Activated CD8-positive, alpha-beta memory T cell treated with anti-CD3 and anti-CD28 coated beads, Interleukin-2, amount 50 U/mL, for 1 hour (primary cell): ENCODE data around the gene SWAP70.

ENCODE experiments used
- DNase-seq: peaks from one replicate; pipeline ENCODE4 v3.0.0-alpha.2; 2020; ENCODE audit errors: extremely low read depth

SWAP70 gene

DNA sequence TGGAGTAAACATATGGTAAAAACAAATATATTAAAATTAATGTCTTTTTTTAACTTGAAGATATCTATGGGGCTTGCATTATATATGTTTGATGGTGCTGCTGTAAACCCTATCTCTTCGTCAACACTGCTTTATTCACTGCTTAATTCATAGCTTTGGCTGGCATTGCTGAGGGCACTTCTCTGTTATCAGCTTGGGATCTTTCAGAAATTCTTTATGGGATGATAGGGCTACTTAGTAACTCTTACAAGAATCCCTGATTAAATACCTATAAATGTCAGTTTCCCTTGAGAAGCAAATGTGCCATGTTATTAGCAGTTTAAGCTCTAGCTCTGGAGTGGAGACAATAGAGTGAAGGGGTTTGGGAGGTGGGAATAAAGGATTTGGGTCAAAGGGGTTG is 112.3 kb downstream of the SWAP70 start:
- DNase-seq = no peak

DNA sequence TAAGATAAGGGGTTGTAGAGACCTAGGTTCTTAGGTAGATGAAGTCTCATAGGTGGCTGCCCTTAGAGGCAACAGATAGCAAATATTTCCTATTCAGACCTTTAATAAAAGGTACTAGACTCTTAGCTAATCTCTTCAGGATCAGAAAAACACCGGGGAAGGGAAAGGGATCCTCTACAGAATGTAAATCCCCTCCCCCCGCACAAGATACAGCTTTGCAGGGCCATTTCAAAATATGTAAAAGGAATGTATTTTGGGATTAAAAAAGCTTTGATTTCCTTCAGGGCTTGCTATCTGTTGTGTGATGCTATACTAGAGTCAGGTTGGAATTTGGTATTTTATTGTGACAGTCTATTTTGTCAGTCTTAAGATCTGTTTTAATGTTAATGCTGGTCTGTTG is 113.2 kb downstream of the SWAP70 start:
- DNase-seq = no peak

DNA sequence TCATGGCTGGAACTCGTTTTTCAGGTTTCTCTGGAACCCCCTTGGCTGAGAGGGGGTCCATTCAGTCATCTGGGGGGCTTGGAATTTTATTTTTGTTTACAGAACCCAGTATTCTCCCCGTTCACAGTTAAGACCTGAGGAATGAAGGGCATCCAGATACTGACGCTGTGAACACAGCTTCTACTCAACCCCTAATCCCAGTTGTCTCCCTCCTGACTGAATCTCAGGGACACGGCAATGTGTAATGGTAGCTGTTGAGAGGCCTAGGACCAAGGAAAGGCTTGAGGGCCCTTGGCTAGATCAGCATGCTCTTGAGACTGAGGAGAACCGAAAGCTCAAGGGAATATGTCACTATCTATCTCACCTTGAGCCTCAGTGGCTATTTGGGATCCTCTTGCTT is 113.6 kb downstream of the SWAP70 start:
- DNase-seq = no peak

DNA sequence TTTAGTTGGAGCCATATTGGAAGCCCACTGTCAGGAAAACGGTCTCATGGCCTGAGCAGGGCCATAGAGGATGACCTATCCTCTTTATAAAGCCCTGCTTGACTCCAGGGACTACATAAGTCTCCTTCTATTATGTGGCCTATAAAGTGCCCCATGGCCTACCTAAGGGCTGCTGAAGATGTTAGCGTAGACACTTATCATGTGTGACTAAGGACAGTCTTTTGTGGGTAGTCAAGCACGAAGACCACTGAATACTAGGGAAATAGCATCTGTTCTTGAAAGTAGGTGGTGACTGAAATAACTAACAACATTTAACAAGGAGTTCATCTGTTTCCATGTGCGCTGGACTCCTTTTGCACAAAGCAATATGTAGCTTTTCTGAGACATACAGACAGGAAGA is 117.1 kb downstream of the SWAP70 start:
- DNase-seq = no peak

DNA sequence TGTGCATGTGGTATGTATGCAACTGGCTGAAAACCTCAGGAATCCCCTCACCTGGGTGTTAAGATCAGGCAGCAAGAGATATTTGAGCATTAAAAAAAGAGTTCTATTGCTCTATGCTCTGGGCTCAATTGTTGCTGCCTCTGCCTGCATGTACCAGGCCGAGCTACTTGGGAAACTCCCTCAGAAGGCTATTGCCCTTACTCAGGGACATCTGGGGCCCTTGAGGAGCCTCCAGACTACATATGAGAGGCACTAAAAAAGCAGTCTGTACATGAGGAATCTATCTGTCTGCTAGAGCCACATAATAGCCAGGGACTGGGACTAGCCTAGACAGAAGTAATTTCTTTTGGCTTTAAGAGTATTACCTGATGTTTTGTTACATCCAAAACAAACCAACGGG is 120.1 kb downstream of the SWAP70 start:
- no peak for DNase-seq

DNA sequence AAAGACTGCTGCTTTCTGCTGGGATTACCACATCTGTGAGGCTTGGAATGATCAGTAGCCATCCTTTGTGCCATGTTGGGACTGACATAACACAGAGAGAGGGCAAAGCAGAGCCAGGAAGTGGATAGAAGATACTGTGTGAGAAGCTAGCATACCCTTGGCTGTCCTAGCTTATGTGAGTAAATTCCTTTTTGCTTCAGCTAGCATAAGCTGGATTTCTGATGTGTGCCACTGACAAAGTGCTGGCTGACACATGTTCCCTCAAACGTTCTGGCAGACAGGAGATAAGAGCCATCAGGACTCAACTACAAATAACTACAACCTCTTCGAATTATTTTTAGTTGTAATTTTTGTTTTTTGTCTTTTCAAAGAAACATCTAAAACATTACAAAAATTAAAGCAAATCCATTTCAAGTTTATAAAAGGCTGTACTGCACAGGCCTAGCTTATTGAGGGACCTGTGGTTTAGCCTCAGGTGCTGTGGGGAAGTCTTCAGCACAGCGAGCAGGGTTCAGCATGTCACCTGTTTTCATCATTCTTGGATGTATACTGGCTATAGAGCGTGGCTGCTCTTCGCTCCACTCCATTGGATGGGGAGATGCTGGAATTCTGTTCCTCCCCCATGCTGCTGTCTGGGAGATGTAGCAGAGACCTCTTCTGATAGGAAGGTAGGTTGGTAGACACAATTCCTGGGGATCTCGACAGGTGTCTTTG is 120.9 kb downstream of the SWAP70 start:
- DNase-seq = no peak

DNA sequence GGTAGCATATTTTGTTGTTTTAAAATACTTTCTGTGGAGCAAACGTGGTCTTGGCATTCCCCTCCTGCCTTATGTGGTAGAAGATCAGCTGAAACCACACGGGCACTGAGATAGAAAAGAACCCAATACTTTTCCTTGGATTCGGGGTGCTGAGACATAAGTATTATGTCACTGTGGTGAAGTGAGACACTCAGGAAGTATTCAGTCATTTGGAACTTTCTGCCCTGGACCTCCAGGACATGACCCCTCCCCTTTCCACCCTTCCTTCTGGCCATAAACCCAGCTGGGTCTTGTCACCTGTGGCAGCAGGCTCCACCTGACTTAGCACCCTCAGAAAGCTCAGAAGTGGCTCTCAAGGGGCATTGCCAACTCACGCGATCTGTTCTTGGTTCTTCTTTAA is 123.4 kb downstream of the SWAP70 start:
- no peak for DNase-seq

DNA sequence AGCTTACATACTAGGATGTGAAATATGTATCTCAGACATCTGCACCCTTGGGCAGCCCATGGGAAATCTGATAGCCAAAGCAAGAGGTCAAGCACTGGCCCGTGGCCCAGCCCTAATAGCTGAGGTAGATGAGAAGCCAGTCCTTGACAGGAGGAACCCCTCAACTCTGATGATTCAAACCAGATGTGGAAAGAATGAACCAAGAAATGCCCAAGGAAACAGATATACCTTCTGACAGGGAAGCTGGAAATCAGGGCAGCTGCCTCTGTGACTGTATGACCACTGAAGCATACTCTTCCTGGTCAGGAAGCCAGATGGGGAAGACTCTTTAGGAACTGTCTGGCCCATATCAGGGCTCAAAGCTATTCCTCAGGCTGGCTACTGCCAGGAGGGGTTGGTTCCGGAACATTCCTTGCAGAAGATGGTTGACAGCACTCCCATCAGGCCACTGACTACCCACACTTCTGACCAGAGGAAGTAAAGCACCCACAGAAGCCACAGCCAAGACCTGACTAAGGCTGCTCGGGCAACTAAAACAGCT is 124.2 kb downstream of the SWAP70 start:
- DNase-seq = no peak

DNA sequence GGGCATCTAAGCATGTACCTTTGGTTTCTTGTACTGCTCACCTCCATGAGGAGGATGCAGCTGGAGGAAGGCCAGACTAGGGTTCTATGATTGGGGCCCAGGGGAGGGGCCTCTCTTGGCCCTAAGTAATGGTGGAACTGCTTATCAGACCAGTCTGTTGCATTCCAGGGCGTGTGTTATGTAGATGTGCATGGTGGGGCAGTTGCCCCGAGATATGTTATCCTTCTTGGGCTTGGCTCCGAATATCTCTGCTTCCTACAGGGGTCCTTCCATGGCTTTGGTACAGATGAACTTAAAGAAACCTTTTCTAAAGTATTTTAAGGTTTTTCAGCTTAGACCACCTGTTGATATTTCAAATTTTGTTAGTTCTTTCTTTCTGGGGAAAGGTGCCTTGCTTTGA is 126.0 kb downstream of the SWAP70 start:
- no peak for DNase-seq

DNA sequence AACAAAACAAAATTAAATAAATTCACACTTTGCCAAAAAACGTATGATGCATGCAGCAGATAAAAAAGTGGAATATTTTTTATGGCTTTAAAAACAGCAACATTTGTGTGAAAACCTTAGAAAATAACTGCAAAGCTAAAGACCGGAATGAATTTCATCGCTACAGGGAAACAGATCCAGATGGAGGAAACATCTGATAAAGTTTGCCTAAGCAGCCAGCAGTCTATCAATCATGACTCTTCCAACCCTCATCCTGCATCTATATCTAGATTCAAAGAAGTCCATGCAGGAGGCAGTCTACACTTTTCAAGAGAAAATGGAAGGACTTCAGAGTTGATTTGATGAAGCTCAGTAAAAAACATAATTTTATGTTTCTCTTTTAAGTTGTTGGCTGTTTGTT is 126.8 kb downstream of the SWAP70 start:
- DNase-seq = no peak

DNA sequence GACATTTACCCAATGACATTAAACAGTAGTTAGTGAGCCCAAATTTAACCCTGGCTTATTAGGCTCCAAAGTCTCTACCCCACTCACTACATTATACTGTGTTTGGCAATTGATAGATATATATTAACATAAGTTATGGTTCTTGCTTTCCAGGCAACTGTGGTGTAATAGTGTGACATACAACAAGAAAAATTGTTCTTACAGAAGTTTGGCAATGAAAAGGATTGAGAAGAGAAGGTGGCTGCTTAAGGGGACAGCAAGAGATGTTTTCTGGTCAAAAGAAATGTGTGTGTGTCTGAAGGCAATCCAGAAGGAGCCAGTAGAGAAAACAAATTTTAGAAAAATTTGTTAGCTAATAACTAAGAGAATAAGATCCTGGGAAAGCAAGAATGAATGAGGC is 132.4 kb downstream of the SWAP70 start:
- DNase-seq = no peak

DNA sequence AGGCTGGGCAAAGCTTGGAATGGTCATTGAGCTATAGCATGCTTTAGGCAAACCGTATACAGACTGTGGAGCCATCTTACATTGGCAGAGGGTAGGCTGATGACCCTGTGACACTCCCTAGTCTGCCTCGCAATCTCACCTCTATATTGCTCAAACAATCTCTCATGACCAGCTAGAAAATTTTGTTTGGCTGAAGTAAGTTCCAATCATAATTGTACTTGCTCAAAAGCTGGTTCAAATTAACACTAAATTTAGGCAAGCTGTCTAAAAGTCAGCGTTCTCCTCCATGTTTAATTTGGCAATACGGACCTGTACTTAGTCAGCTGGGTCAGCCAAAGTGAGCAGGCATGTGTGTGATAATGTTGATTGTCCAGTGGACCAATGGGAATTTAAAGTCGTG is 133.0 kb downstream of the SWAP70 start:
- DNase-seq = no peak

DNA sequence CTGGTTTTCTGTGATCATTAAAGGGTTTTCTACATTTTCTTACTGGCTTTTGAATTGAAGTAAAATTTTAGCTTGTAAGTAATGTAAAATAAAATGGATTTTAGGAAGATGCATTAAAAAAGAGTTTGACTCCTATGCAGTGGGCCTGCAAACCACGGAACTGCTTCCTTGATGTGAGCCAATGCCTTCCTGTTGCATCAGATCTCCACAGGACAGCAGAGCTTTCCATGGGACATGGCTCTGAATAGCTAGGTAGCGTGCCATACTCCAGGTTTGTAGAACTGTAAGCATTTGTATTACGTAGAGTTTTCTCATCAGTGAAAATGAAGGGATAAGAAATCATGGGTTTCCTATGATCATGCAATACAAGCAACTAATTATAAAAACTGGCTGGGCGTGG is 133.4 kb downstream of the SWAP70 start:
- DNase-seq = no peak

DNA sequence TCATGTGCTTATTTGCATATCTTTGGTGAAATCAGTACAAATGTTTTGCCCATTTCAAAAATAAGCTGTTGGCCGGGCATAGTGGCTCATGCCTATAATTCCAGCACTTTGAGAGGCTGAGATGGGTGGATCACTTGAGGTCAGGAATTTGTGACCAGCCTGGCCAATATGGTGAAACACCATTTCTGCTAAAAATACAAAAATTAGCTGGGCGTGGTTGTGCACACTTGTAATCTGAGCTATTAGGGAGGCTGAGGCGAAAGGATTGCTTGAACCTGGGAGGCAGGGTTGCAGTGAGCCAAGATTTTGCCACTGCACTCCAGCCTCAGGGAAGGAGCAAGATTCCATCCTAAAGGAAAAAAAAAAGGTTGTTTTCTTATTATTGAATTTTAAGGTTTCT is 136.0 kb downstream of the SWAP70 start:
- DNase-seq = no peak

DNA sequence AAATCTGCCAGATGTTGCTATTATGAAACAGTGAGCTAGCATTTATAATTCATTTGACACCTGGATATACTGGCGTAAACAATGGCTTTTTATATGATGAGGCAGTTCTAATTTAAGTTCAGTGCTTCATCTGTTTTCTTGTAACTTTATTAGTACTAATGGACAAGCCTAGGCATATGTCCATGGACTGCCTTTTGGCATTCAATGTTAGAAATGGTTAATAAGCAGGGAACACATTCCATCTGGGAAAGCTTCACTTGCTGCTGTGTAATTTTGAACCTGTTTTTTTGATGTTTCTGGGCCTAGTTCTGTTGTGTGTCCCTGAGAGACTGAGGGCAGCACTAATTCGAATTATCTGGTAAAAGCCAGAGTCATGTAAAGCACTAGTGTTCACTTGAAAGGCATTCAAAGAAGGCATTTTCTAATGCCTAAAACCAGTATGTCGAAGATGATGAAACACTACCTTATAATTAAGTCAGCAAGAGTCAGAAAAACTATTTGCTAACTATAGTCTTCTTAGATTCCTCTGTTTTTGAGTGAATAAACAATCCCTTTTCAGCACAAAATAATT is 138.5 kb downstream of the SWAP70 start:
- DNase-seq = no peak
